HCEC 1CT (cell line): ENCODE data around the gene TEAD1.
"Not testable (repeated sequence)": the region's sequence is repeated elsewhere in the genome, so short reads cannot be mapped to it uniquely, and the experiment has no call there.

ENCODE experiments used
- DNase-seq: peaks from one replicate; pipeline ENCODE4 v3.0.0-alpha.2; 2017

TEAD1 gene

GRCh38 chr11:12744826-12745502 is 70.7 kb downstream of the TEAD1 start:
- no peak for DNase-seq

DNA sequence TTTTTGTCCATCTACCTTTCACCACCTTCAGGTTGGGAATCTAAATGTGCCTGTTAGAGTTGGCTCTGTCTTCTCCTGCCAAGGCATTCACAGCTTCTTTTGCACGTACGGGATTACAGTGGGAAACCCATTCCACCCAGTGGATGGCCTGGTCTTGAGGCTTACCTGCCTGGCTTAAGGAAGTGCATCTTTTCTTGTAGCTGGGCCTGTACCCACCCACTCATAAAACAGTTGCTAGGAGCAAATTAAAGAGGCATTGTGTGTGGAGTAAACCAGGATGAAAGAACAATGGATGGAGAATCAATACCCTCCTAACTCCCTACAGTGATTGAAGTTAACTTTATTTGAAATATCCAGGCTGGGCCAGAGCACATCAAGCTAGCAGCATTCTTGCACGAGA is 71.6 kb downstream of the TEAD1 start:
- DNase-seq, result no peak

DNA sequence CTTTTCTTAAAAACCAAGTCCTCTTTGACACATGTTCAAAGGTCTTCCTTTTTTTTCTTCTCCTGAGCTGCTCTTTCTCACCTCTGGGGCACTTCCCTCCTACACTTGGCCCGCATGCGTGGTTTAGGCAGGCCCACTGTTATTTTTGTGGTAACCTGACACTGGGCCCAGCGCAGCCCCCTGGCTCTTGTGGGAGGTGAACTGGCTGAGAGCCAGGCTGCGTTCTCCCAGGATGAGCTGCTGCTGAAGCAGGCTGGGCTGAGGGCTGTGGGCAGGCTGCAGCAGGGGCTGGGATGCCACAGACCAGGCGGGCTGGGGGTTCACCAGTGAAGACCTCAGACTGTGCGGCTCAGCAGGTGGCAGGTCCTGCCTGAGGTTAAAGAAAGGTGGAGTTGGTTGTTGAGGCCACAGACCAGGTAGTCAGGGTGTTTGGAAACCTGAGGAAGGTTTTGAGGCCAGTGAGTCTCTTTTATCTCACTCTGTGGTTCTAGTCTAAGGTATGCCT is 72.4 kb downstream of the TEAD1 start:
- DNase-seq, result peak; percentile 49

DNA sequence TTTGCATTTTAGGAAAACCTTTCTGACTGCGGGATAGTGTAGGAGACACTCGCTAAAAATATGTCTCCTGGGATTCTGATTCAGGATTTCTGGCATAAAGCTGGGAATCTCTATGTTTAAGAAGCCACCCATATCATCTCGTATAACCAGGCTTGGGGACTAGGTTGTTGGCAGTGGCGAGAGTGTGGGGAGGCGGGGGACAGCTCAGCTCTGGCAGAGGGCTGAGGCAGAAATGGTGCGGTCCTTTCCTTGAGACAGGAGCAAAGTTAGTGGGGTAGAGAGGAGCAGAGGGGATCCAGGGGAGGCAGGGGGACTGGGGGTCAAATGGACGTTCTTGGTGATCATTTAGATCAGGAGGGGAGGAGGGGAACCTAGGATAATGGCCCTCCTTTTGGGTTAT is 74.3 kb downstream of the TEAD1 start:
- no peak for DNase-seq

GRCh38 chr11:12749442-12749841 is 75.2 kb downstream of the TEAD1 start:
- no peak for DNase-seq

DNA sequence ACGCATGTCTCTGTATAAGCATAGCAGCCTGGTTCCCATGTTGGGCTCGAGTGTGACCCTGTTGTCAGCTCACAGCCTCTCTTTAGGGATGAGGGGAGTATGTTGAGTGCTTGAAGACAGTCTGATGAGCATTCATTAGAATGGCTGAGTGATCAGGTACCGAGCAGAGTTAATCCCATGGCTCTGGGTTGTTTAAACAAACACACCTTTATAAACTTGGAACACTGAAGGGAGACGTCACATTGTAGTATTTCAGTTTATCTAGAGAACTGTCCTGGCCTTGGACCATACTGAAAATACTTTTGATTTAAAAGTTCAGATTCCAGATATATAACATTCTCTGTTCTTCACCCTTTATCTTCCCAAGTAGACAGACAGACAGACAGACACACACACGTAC is 76.0 kb downstream of the TEAD1 start:
- DNase-seq, result no peak

GRCh38 chr11:12752868-12753524 is 78.8 kb downstream of the TEAD1 start:
- DNase-seq, result no peak

DNA sequence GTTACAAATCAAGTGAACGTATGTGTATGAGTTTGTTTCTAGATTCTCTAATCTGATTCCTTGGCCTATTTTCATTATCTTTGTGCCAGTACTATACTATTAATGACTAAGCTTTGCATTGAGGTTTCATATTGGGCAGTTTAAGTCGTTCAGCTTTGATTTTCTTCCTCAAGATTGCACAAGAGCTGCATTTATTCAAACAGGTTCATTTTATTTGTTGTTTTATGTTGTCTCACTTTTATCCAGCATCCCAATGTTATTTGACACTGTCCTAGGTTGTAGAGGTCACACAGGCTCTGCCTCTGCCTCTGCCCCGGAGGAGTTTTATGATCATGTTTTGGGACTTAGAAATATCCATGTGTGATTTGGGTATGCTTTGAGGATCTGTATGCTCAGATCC is 79.8 kb downstream of the TEAD1 start:
- no peak for DNase-seq

GRCh38 chr11:12754582-12755234 is 80.5 kb downstream of the TEAD1 start:
- no peak for DNase-seq

- DNase-seq, result peak; percentile 47
Observed at GRCh38 chr11:12755510-12756453, 81.6 kb downstream of the TEAD1 start.

GRCh38 chr11:12756454-12756806 is 82.2 kb downstream of the TEAD1 start:
- no peak for DNase-seq

- DNase-seq, result no peak
Observed at GRCh38 chr11:12756867-12757266, 82.6 kb downstream of the TEAD1 start.

GRCh38 chr11:12757416-12757815 is 83.2 kb downstream of the TEAD1 start:
- DNase-seq, result no peak

DNA sequence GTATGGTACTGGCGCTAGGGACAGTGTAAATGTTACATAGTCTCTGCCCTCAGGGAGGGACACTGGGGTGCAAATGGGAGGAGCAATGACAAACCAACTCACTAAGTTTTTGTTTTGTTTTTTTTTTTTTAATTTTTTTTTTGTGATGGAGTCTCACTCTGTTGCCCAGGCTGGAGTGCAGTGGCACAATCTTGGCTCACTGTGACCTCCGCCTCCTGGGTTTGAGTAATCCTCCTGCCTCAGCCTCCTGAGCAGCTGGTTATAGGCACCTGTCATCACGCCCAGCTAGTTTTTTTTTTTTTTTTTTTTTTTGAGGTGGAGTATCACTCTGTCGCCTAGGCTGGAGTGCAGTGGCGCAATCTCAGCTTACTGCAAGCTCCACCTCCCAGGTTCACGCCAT is 83.9 kb downstream of the TEAD1 start:
- DNase-seq, result not testable (repeated sequence)

DNA sequence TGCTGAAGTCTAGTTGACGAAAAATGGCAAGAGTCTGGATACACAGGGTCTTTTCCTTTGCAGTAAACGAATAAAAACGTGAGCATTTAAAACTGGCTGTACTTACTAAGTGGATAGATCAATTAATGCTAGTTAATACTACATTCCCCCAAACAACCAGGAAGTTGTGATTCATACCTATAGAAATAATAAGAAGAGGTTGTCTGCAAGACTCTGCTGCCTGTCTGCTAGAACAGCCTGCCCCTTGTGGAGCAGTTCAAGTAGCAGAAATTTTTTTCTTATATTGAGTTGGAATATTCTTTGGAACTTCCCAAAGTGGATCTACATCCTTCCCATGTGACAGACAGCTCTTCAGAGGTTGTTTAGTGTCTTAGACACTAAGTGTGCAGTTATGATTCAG is 86.8 kb downstream of the TEAD1 start:
- peak; percentile 76 for DNase-seq

GRCh38 chr11:12762278-12762677 is 88.1 kb downstream of the TEAD1 start:
- DNase-seq, result no peak

GRCh38 chr11:12762696-12763324 is 88.6 kb downstream of the TEAD1 start:
- no peak for DNase-seq

DNA sequence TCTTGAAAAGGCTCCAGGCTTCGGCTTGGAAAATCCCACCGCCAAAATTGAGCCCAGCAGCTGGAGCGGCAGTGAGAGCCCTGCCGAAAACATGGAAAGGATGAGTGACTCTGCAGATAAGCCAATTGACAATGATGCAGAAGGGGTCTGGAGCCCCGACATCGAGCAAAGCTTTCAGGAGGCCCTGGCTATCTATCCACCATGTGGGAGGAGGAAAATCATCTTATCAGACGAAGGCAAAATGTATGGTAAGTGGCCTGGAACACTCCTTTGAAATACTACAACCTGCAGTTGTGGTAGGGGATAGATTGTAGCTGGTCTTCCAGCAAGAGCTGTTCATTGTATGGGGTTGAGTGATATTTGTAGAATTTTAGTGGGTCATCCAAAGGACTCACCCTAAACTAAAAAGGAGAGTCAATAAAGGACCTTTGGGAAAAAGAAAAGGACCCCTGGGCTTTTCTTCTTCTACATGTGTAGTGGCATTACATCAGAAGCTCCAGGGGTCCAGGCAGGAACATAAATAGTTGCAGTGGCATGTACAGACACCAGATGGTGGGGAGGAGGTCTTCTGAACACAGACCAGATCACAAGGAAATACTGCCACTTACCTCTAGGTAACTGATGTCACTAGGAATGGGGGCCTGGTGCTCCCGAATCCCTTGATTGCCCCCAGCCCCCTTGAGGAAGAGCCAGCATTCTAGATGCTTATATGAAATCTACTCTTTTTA is 90.1 kb downstream of the TEAD1 start:
- no peak for DNase-seq

DNA sequence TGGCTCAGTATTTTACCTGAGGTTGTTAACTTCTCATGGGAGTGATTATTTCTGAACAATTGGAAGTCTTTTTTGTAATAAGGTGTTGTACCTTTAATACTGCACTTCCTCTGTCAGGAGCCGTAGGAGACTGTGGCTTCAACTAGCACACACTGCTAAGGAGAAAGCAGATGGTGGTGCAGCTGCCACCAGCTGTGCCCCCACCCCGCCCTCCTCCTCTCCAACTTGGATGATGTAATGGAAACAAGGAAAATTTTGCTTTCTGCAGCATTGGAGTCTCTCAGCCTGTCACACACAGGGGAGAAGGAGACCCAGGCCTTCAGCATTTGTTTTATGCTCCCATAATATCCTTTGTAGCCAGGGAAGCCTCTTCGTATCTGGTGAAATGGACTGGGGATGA is 91.2 kb downstream of the TEAD1 start:
- DNase-seq, result peak; percentile 52

GRCh38 chr11:12767027-12767426 is 92.8 kb downstream of the TEAD1 start:
- peak; percentile 17 for DNase-seq

DNA sequence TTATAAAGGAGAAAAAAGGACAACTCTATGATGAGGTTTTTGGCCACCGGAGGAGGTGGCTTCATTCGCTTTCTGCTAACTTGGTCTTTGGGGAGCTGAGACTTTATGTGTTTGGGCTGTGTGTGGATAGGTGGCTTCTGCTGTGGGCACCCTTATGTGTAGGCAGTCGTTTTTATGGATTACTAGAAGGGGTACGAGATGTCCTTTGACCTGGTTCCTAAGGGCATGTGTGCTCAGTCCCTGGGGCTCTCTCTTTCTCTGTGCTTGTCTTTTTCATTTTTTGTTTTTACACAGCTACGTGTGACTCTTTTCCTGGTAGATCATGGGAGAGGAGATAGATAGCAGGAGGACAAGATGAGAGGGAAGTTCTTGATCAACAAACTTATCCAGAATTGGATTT is 93.4 kb downstream of the TEAD1 start:
- DNase-seq, result no peak
